ENCODE measurements around the gene TMCO4.

Gene TMCO4

DNA sequence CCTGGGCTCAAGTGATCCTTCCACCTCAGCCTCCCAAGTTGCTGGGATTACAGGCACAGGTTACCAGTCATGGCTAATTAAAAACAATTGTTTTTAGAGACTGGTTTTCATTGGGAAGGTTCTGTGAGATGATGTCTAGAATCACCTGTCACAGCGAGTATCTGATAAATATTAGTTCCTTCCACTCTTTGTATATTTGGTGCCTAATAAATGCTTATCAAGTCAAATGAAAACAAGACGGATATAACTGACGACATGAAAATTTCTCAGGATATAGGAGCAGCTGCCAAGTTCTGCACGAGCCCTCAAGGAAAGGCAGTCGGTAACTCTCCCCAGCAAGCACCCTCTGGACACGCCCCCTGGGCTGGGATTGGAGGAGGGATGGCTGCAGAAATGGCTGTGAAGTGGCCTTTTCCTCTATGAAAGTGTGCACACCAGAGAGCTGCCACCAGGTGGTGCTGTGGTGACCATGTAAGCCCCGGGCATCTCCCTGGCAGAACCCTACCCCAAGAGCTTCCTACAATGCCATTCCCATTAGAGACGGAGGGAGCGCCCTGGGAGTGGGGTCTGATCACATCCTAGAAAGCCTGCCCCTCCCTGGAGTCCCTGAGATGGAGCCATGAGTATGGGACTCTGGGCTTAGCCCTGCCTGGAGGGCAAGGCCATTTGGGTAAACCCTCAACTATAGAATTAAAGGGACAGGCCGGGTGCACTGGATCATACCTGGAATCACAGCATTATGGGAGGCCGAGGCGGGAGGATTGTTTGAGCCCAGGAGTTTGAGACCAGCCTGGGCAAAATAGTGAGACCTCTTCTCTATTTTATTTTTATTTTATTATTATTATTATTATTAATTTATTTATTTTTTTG, 84.1 kb downstream of the TMCO4 start:
- DNase-seq (ENCODE audit: low read depth), result peak; percentile 69

- DNase-seq (ENCODE audit: low read depth), result no peak
Measured at GRCh38 chr1:19712928-19713327, 86.8 kb downstream of the TMCO4 start.

- DNase-seq (ENCODE audit: low read depth), result no peak
Measured at GRCh38 chr1:19710825-19711611, 88.7 kb downstream of the TMCO4 start.

- DNase-seq (ENCODE audit: low read depth), result no peak
Measured at GRCh38 chr1:19709260-19709793, 90.4 kb downstream of the TMCO4 start.

GRCh38 chr1:19708567-19709110, 91.1 kb downstream of the TMCO4 start:
- no peak for DNase-seq (ENCODE audit: low read depth)

DNA sequence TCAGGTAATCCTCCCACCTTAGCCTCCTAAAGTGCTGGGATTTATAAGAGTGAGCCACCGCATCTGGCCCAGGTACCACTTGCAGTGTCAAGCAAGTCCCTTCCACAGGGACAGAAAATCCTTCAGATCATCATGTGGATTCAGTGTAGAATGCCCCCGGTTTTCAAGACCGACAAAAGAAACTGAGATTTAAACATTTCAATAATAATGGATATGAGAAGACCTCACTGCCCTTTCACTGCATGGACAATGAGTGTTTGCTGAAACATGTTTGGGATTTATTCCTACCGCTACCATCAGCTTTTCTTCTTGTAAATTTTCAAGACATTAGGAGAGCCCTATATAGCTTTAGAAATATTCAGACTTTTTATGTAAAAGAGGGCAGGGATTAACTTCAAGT, 93.6 kb downstream of the TMCO4 start:
- DNase-seq (ENCODE audit: low read depth), result no peak

DNA sequence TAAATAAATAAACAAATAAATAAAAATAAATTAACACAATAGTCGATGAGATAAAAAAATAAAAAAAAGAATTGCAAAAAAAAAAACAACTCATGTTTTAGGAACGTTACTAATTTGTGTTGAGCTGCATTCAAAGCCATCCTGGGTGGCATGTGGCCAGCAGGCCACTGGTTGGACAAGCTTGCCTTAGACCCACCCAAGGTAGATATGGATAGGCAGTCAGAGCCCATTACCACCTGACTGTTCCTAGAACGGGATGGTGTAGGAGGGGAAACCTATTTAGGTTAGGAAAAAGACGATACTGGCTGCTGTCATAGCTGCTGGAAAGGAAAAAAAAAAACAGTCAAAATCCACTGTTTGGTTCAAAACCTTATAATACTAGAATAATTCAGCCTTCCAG, 94.3 kb downstream of the TMCO4 start:
- DNase-seq (ENCODE audit: low read depth), result no peak

- peak; percentile 53 for DNase-seq (ENCODE audit: low read depth)
Measured at GRCh38 chr1:19704247-19705113, 95.2 kb downstream of the TMCO4 start.

- DNase-seq (ENCODE audit: low read depth), result no peak
Measured at GRCh38 chr1:19703280-19703679, 96.4 kb downstream of the TMCO4 start.

- DNase-seq (ENCODE audit: low read depth), result no peak
Measured at GRCh38 chr1:19700079-19700777, 99.5 kb downstream of the TMCO4 start.

GRCh38 chr1:19698181-19698580, 101.5 kb downstream of the TMCO4 start:
- DNase-seq (ENCODE audit: low read depth), result no peak

DNA sequence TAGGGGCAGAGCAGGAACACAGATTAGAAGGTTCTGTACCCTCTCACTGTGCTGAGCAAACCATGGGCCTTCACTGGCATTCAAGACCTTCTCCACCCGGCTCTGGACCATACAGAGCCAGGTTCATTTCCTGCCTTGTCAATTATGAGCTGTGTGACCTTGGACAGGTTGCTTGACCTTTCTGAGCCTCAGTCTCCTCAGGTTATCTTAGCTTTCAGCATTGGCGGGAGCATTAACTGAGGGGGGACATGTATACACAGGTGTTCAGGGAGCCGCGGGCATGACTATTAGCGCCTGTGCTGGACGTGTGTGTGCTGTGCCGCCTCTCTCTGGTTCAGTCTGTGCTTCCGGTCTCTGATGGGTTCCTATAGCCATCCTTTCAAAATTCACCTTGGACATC, 102.9 kb downstream of the TMCO4 start:
- DNase-seq (ENCODE audit: low read depth), result no peak

DNA sequence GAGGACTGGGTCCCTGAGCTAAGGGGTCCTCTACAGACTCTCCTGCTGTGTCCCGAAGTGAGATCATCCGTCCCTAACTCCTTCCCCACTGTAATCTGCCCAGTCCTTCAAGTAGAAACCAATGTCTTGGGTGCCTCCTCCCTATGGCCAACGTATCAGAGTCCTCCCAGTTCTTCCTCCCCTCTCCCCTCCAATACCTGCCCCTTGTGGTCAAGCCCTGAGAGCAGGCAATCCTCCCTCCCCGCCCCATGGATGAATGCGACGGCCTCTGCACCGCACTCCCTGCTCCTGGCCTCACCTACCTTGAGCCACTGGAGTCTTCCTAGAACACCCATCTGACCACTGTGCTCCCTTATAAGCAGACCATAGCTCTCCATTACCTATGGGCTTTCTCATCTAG, 103.9 kb downstream of the TMCO4 start:
- no peak for DNase-seq (ENCODE audit: low read depth)

GRCh38 chr1:19694298-19694697, 105.4 kb downstream of the TMCO4 start:
- DNase-seq (ENCODE audit: low read depth), result no peak

DNA sequence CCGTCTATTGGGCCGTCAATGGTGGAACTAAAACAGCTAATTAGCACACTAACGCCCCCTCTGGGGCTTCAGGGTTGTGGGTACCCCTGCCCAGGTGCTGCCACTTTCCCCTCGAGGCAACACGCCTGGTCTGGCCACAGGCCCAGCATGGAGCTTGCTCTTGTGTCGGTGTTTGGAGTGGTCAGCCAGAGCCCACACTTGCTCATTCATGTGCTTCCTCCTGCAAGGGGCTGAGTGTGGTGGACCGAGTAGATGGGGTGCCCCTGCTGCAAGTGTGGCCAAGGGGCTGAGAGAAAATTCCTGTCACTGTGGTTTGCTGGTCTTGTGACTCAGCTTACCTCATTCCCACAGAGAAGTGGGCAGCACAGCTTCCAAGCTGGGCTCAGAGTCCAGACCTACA, 109.4 kb downstream of the TMCO4 start:
- DNase-seq (ENCODE audit: low read depth), result no peak

DNA sequence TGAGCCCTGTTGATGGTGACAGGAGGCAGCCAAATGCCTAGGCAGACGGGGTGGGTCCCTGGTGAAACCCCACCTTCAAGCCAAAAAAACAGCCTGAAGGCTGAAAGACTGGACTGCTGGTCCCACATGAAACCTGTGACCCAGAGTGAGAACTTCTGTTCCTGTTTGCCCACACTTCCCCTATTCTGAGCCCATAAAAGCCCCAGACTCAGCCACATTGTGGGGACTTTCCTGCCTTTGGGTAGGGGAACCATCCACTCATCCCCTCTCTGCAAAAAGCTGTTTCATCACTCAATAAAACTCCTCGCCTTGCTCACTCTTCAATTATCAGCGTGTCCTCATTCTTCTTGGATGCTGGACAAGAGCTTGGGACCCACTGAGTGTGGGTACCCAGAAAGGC, 109.9 kb downstream of the TMCO4 start:
- DNase-seq (ENCODE audit: low read depth), result no peak

GRCh38 chr1:19689085-19689757, 110.5 kb downstream of the TMCO4 start:
- DNase-seq (ENCODE audit: low read depth), result no peak

GRCh38 chr1:19688041-19688842, 111.5 kb downstream of the TMCO4 start:
- DNase-seq (ENCODE audit: low read depth), result no peak

DNA sequence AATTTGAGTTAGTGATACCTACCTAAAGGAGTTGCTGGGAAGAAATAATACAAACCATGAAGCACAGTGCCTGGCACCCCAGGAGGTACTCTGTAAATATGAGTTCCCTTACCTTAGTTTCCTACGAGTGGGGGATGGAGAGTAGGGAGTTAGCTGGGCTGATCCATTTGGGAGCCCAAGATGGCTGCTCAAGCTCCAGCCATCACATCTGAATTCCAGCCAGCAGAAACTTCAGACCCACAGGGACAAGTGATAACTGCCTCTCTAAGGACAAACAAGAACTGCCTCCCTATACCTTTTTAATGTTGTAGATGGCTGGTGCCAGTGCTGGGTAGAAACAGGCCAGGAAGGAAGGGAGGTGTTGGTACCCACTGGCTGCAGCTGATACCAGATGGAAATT, 112.3 kb downstream of the TMCO4 start:
- no peak for DNase-seq (ENCODE audit: low read depth)

DNA sequence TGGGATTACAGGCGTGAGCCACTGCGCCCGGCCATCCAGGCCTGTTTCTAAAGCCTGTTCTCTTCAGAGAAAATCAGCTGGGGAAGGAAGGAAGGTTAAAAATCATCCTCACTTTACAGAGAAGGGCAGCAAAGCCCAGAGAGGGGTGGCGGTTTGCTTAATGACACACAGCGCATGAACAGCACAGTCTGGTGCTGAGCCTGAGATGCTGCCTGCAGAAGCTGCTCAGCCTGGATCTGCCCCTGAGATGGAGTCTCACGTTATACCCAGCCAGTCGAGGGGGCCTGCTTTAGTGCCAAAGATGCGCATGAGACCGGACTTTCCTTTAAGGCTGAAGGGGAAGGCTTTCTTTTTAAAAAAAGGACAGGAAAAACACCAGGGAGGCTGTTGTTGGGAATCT, 113.7 kb downstream of the TMCO4 start:
- DNase-seq (ENCODE audit: low read depth), result no peak
